Measurements from ENCODE around the gene CEPT1.

DNA sequence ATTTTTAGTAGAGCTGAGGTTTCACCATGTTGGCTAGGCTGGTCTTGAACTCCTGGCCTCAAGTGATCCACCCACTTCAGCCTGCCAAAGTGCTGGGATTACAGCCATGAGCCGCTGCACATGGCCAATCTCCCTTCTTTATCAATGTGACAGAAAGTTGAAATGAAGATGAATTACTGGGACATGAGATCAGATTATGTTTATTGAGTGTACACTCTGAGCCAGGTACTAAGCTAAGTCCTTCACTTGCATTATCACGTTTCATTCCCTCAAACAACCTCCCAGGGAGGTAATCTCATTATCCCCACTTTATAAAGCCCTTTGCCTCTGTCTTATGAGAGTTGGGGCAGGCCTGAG is 81.2 kb downstream of the CEPT1 start:
- TF ChIP-seq POLR2AphosphoS5 (IDR thresholded peaks at IDR 0.05; ENCODE audit: borderline replicate concordance, low read depth, low read length), result no peak
- no peak for TF ChIP-seq EZH2 (IDR thresholded peaks at IDR 0.05)
- TF ChIP-seq FOXP2 (optimal IDR thresholded peaks at IDR 0.05; ENCODE audit: control extremely low read depth, extremely low read length, insufficient read depth), result no peak

Measured in SK-N-MC (cell line).